ENCODE results near the gene GFOD1.

Gene GFOD1

DNA sequence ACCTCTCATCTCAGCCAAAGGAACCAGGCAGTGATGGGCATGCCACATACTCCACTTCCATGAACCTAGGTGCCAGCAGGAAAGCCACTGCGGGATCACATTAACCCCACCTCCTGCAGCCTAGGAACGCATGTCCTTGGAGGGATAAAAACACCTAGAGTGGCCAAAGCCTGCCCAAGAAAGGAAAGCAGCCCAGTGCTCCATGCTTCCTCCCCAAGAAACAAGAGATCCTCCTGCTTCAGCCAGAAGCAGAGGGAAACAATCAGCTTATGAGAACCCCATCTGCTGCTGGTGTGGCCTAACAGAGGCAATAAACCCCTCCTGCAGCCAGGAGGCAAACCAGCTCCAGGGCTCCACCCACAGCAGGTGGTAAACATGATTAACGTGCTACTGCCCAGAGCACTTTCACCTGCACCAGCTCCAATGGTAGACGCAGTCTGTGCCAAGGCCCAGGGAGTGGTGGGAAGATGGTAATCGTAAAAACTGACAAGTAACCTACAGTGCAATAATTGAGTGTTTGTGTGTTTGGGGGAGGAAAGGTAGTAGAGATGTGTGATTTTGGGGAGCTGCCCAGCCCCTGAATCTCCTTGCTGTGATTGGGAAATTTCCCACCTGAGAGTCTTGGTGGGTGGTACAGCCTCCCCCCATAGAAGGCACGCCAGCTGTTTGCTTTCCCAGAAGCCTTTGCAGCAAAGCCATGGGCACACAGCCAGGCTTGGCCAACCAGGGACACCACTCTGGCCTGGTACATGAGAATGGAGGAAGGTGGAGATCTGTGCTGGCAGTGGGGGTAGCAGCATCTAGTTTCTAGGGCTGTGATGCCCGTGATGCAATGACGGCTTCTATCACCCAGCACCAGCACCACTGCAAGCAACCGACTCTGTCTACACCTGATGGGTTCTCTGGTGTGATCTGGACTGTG, 108.5 kb downstream of the GFOD1 start:
- H3K27ac ChIP-seq, result no peak overlapping the region
- H3K36me3 ChIP-seq (ENCODE audit: insufficient read depth), result no peaks in the 10 kb centered on the region
- H3K9ac ChIP-seq, result no peak overlapping the region
- H2AFZ ChIP-seq (ENCODE audit: low read depth), result no peak overlapping the region
- H3K4me2 ChIP-seq, result no peak overlapping the region; the same call in 1 of the 2 replicates
- H4K20me1 ChIP-seq (ENCODE audit: insufficient read depth), result no peaks in the 10 kb centered on the region
- peaks cover 39% of the 10 kb centered on the region for H3K4me1 ChIP-seq (ENCODE audit: low read depth, poor library complexity, severe bottlenecking)
- TF ChIP-seq, protein P1, sequence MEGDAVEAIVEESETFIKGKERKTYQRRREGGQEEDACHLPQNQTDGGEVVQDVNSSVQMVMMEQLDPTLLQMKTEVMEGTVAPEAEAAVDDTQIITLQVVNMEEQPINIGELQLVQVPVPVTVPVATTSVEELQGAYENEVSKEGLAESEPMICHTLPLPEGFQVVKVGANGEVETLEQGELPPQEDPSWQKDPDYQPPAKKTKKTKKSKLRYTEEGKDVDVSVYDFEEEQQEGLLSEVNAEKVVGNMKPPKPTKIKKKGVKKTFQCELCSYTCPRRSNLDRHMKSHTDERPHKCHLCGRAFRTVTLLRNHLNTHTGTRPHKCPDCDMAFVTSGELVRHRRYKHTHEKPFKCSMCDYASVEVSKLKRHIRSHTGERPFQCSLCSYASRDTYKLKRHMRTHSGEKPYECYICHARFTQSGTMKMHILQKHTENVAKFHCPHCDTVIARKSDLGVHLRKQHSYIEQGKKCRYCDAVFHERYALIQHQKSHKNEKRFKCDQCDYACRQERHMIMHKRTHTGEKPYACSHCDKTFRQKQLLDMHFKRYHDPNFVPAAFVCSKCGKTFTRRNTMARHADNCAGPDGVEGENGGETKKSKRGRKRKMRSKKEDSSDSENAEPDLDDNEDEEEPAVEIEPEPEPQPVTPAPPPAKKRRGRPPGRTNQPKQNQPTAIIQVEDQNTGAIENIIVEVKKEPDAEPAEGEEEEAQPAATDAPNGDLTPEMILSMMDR (conservative IDR thresholded peaks at IDR 0.05; ENCODE audit: low read depth, low read length), result no peak
- no peaks in the 10 kb centered on the region for H3K27me3 ChIP-seq (ENCODE audit: insufficient read depth, low read depth)
- no peaks in the 10 kb centered on the region for H3K79me2 ChIP-seq (ENCODE audit: insufficient read depth, low read depth)
- H3K4me3 ChIP-seq (IDR thresholded peaks at IDR 0.05; ENCODE audit: insufficient read depth, low read depth, low read length), result no peak overlapping the region

DNA sequence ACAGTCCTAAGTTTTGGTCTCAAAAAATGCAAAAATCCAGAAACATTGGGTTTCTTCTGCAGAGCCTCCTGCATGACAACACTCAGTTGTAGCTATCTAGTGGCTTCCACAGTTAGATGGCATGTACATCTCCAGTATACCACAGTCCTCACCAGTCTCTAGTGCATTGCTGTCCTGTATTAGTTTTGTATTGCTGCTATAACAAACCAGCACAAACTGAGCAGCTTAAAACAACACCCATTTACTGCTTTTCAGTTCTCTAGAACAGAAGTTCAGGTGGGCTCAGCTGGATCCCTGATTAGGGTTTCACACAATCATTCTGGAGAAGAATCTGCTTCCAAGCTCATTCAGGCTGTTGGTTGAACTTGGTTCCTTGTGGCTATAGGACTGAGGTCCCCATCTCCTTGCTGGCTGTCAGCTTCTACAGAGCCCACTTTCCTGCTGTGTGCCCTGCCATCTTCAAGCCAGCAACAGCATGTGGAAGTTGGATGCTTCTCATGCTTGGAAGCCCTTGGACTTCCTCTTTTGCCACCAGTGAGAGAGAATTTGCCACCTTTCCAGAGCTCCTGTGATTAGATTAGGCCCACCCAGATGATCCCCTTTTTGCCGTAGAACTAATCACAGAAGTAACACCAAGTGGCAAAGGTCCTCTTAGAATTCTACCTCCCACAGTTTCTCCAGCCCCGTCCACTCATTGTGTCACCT, 110.2 kb downstream of the GFOD1 start:
- Histone ChIP-seq H2AFZ (ENCODE audit: low read depth) (no peak overlapping the region), H3K4me2 (no peak overlapping the region), H3K4me1 (ENCODE audit: low read depth, poor library complexity, severe bottlenecking) (peaks cover 30% of the 10 kb centered on the region), H4K20me1 (ENCODE audit: insufficient read depth) (no peaks in the 10 kb centered on the region), H3K4me3 (IDR thresholded peaks at IDR 0.05; ENCODE audit: insufficient read depth, low read depth, low read length) (no peak overlapping the region), H3K79me2 (ENCODE audit: insufficient read depth, low read depth) (no peaks in the 10 kb centered on the region), H3K27ac (no peak overlapping the region), H3K9ac (no peak overlapping the region), H3K27me3 (ENCODE audit: insufficient read depth, low read depth) (no peaks in the 10 kb centered on the region), H3K36me3 (ENCODE audit: insufficient read depth) (no peaks in the 10 kb centered on the region)
- TF ChIP-seq, protein P1 (conservative IDR thresholded peaks at IDR 0.05; ENCODE audit: low read depth, low read length), result no peak

DNA sequence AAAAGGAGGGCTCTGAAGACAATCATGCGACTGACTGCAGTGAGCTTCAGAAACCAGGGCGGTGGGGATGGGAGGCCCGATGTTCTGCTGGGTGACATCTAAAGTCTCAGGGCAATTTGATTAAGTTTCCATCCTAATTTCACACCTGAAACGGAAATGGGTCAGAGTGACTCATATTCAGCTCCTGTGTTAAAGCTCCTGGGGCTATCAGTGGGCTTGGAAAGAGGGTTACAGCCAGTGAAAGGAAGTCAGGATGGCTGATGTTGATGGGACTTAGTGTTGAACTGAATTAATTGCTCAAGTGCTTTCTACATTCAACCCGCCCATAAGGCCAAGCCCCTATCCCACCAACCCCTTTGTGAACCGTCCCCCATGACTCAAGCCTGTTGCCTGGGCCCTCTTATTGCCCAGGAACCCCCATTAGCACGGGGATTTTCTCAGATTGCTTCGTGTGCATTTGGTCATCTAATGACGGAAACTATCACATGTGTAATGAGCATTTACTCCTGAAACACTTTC, 112.0 kb downstream of the GFOD1 start:
- no peaks in the 10 kb centered on the region for H3K79me2 ChIP-seq (ENCODE audit: insufficient read depth, low read depth)
- H4K20me1 ChIP-seq (ENCODE audit: insufficient read depth), result no peaks in the 10 kb centered on the region
- H3K9ac ChIP-seq, result no peak overlapping the region
- H3K27me3 ChIP-seq (ENCODE audit: insufficient read depth, low read depth), result no peaks in the 10 kb centered on the region
- H3K4me2 ChIP-seq, result no peak overlapping the region
- H3K4me3 ChIP-seq (IDR thresholded peaks at IDR 0.05; ENCODE audit: insufficient read depth, low read depth, low read length), result no peak overlapping the region
- no peaks in the 10 kb centered on the region for H3K36me3 ChIP-seq (ENCODE audit: insufficient read depth)
- TF ChIP-seq, protein P1 (conservative IDR thresholded peaks at IDR 0.05; ENCODE audit: low read depth, low read length), result no peak
- H3K4me1 ChIP-seq (ENCODE audit: low read depth, poor library complexity, severe bottlenecking), result peaks cover 17% of the 10 kb centered on the region
- no peak overlapping the region for H3K27ac ChIP-seq
- no peak overlapping the region for H2AFZ ChIP-seq (ENCODE audit: low read depth)

DNA sequence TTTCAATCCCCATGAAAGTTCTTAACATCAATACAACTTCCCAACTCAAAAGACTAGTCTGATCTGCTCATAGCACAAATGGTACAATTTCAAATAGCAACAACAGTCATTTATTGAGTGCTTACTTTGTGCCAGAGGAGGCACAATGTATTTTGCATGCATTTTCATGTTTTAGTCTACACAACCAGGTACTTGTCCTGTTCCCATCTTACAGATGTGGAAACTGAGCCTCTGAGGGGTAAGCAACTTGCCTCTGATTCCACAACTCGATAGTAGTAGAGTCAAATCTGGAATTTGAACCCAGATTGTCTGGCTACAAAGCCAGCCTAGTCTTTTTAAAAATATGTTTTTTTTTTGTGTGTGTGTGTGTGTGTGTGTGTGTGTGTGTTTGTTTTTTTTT, 113.5 kb downstream of the GFOD1 start:
- no peak overlapping the region for H3K4me3 ChIP-seq (IDR thresholded peaks at IDR 0.05; ENCODE audit: insufficient read depth, low read depth, low read length)
- H3K79me2 ChIP-seq (ENCODE audit: insufficient read depth, low read depth), result no peaks in the 10 kb centered on the region
- no peaks in the 10 kb centered on the region for H3K36me3 ChIP-seq (ENCODE audit: insufficient read depth)
- no peak overlapping the region for H3K4me2 ChIP-seq
- H4K20me1 ChIP-seq (ENCODE audit: insufficient read depth), result no peaks in the 10 kb centered on the region
- TF ChIP-seq, protein P1 (conservative IDR thresholded peaks at IDR 0.05; ENCODE audit: low read depth, low read length), result no peak
- no peak overlapping the region for H2AFZ ChIP-seq (ENCODE audit: low read depth)
- H3K27ac ChIP-seq, result no peak overlapping the region
- peaks cover 13% of the 10 kb centered on the region for H3K4me1 ChIP-seq (ENCODE audit: low read depth, poor library complexity, severe bottlenecking)
- H3K27me3 ChIP-seq (ENCODE audit: insufficient read depth, low read depth), result no peaks in the 10 kb centered on the region
- H3K9ac ChIP-seq, result no peak overlapping the region
